Trophoblast cell (in vitro differentiated cells and primary cell): Measurements from ENCODE around the gene NUAK1.
A peak's percentile ranks its signal among the peaks of the same experiment; 100 is the strongest.

Experiments used
- DNase-seq, 2 donors: peaks; one replicate each; pipeline ENCODE4 v3.0.0-alpha.2; 2016
- H2AFZ ChIP-seq: 2 replicates; pipeline ENCODE4 v1.6.1; 2013; ENCODE audit warnings: low read length, moderate library complexity, mild to moderate bottlenecking; ENCODE audit not compliant: insufficient read depth, poor library complexity
- H2AK5ac ChIP-seq: 2 replicates; pipeline ENCODE4 v1.6.1; 2013; ENCODE audit warnings: mild to moderate bottlenecking, low read length
- H2BK120ac ChIP-seq: 2 replicates; pipeline ENCODE4 v1.6.1; 2013; ENCODE audit warnings: low read length, mild to moderate bottlenecking, moderate library complexity; ENCODE audit not compliant: insufficient read depth, poor library complexity
- H2BK12ac ChIP-seq: 2 replicates; pipeline ENCODE4 v1.6.1; 2013; ENCODE audit warnings: mild to moderate bottlenecking, low read length, moderate library complexity
- H2BK5ac ChIP-seq: 2 replicates; pipeline ENCODE4 v1.6.1; 2013; ENCODE audit warnings: low read length, low read depth, moderate library complexity, mild to moderate bottlenecking; ENCODE audit not compliant: poor library complexity
- H3K14ac ChIP-seq: 2 replicates; pipeline ENCODE4 v1.6.1; 2013; ENCODE audit warnings: mild to moderate bottlenecking, low read length
- H3K18ac ChIP-seq: 2 replicates; pipeline ENCODE4 v1.6.1; 2013; ENCODE audit warnings: mild to moderate bottlenecking, low read length
- H3K23ac ChIP-seq: 2 replicates; pipeline ENCODE4 v1.6.1; 2013; ENCODE audit warnings: low read length
- H3K27ac ChIP-seq: 2 replicates; pipeline ENCODE4 v1.5.1; 2013; ENCODE audit warnings: low read depth, mild to moderate bottlenecking, inconsistent platforms, low read length, moderate library complexity
- H3K27me3 ChIP-seq: 2 replicates; pipeline ENCODE4 v1.6.1; 2013; ENCODE audit warnings: inconsistent platforms, mild to moderate bottlenecking, low read length, moderate library complexity; ENCODE audit not compliant: insufficient read depth
- H3K36me3 ChIP-seq, 2 experiments: 1 replicate in 1 of 2; 2 replicates in 1 of 2; pipeline ENCODE4 v1.6.1; 2013; ENCODE audit warnings: low read length in 2 of 2, mild to moderate bottlenecking in 2 of 2, moderate library complexity in 1 of 2; ENCODE audit not compliant: insufficient read depth in 2 of 2, control insufficient read depth in 1 of 2
- H3K4ac ChIP-seq: 2 replicates; pipeline ENCODE4 v1.6.1; 2013; ENCODE audit warnings: low read depth, mild to moderate bottlenecking, low read length, moderate library complexity
- H3K4me1 ChIP-seq, 2 experiments: 1 replicate in 1 of 2; 2 replicates in 1 of 2; pipeline ENCODE4 v1.6.1; 2013; ENCODE audit warnings: low read length in 2 of 2, mild to moderate bottlenecking in 2 of 2, moderate library complexity in 1 of 2; ENCODE audit not compliant: insufficient read depth in 2 of 2, control insufficient read depth in 1 of 2
- H3K4me2 ChIP-seq: 2 replicates; pipeline ENCODE4 v1.6.1; 2013; ENCODE audit warnings: inconsistent platforms, mild to moderate bottlenecking, low read length, moderate library complexity
- H3K4me3 ChIP-seq: 2 replicates; pipeline ENCODE4 v1.5.1; 2013; ENCODE audit warnings: mild to moderate bottlenecking, low read depth, low read length, inconsistent platforms
- H3K79me1 ChIP-seq: one replicate; pipeline ENCODE4 v1.6.1; 2013; ENCODE audit warnings: low read length
- H3K79me2 ChIP-seq: 2 replicates; pipeline ENCODE4 v1.6.1; 2013; ENCODE audit warnings: low read length, mild to moderate bottlenecking; ENCODE audit not compliant: control insufficient read depth, insufficient read depth, poor library complexity
- H3K9ac ChIP-seq: 2 replicates; pipeline ENCODE4 v1.6.1; 2013; ENCODE audit warnings: mild to moderate bottlenecking, low read length
- H3K9me3 ChIP-seq: 2 replicates; pipeline ENCODE4 v1.6.1; 2013; ENCODE audit warnings: low read depth, mild to moderate bottlenecking, control low read depth, inconsistent platforms, low read length; ENCODE audit not compliant: insufficient read depth
- H4K12ac ChIP-seq: 2 replicates; pipeline ENCODE4 v1.6.1; 2013; ENCODE audit warnings: low read depth, mild to moderate bottlenecking, low read length, moderate library complexity
- H4K8ac ChIP-seq: 2 replicates; pipeline ENCODE4 v1.6.1; 2013; ENCODE audit warnings: low read depth, mild to moderate bottlenecking, low read length, moderate library complexity
- H4K91ac ChIP-seq: one replicate; pipeline ENCODE4 v1.6.1; 2013; ENCODE audit warnings: low read depth, mild to moderate bottlenecking, low read length, moderate library complexity
- WGBS: extraction: QIAGEN DNeasy Blood & Tissue Kit; methylation state at CpG from one replicate; pipeline ENCODE4 v1.1.7; 2013; ENCODE audit warnings: missing lambda C conversion rate; ENCODE audit not compliant: insufficient read length, insufficient coverage; ENCODE audit errors: extremely low coverage; 5-methylcytosine and 5-hydroxymethylcytosine counted together

NUAK1 gene

DNA sequence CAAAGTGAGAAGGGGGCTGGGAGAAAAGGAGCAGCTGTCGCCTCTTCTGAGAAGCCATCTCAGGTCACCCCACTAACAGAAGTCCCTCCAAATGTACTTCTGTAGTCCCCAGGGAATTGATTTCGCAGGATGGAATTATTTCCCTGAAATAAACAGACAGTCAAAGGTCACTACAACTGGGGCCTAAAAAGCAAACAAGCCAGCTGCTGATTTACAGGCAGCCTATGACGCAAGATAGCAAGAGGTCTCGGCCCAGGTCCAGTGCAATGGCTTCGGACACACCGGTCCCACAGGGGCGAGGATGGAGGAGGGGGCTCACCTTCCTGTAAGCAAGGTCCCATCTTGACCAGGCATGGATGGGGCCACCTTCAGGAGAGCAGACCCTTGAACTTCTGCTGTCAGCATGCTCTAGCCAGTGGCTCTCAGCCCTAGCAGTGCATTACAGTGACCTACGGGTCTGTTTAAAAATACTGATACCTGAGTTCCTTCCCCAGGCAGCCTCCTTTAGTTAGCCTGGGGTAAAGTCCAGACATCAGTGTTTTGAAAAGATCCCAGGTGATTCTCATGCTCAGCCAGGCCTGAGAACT, 18.1 kb downstream of the NUAK1 start:
- WGBS, result no CpG with 5 or more reads among the region's 8 CpGs
- peak overlapping the region; percentile 44 for H3K14ac ChIP-seq
- no peak overlapping the region for H4K12ac ChIP-seq
- DNase-seq, result no peak
- peak overlapping the region; percentile 54 for H3K18ac ChIP-seq
- H3K79me2 ChIP-seq, result peaks cover 32% of the 10 kb centered on the region
- peaks cover 5 to 15% of the 10 kb centered on the region in 2 experiments for H3K36me3 ChIP-seq
- no peak overlapping the region for H2AFZ ChIP-seq
- H2BK120ac ChIP-seq, result no peak overlapping the region
- H3K4ac ChIP-seq, result peak overlapping the region; percentile 56
- no peaks in the 10 kb centered on the region for H3K79me1 ChIP-seq
- H4K8ac ChIP-seq, result no peak overlapping the region
- peak overlapping the region; percentile 33 for H3K27ac ChIP-seq
- H2BK5ac ChIP-seq, result no peak overlapping the region
- H3K27me3 ChIP-seq, result no peaks in the 10 kb centered on the region
- H4K91ac ChIP-seq, result no peak overlapping the region
- H3K4me3 ChIP-seq, result no peak overlapping the region
- H3K9me3 ChIP-seq, result no peaks in the 10 kb centered on the region
- H3K4me2 ChIP-seq, result peak overlapping the region; percentile 17
- no peak overlapping the region for H2AK5ac ChIP-seq
- H3K4me1 ChIP-seq, result peaks cover 23 to 53% of the 10 kb centered on the region in 2 experiments
- H3K23ac ChIP-seq, result no peak overlapping the region
- no peak overlapping the region for H3K9ac ChIP-seq
- no peak overlapping the region for H2BK12ac ChIP-seq

DNA sequence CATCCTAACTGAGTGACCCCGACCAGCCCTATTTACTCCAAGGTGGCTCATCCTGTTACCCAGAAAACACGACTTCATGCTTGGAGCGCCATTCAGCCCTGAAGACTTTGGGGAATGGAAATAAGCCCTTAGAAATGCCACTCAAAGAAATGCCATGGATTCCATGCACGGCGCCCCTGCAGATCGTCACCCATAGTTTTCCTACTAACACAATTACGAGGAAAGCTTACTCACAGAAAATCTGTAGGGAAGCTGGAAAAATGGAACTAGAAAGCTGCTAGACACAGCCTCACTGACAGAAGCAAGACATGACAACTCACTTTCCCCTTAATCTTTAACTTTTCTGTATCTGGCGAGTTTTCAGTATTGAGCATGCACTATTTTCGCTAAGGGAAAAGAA, 19.5 kb downstream of the NUAK1 start:
- no peak overlapping the region for H3K9ac ChIP-seq
- no peak overlapping the region for H3K4me2 ChIP-seq
- H3K27ac ChIP-seq, result no peak overlapping the region
- no CpG with 5 or more reads among the region's 9 CpGs for WGBS
- no peaks in the 10 kb centered on the region for H3K9me3 ChIP-seq
- no peak overlapping the region for H4K8ac ChIP-seq
- no peak overlapping the region for H2AFZ ChIP-seq
- no peak overlapping the region for H2BK12ac ChIP-seq
- no peaks in the 10 kb centered on the region for H3K27me3 ChIP-seq
- H4K91ac ChIP-seq, result no peak overlapping the region
- H3K36me3 ChIP-seq, result peaks cover 5 to 15% of the 10 kb centered on the region in 2 experiments
- peaks cover 26 to 52% of the 10 kb centered on the region in 2 experiments for H3K4me1 ChIP-seq
- no peaks in the 10 kb centered on the region for H3K79me1 ChIP-seq
- H2BK120ac ChIP-seq, result no peak overlapping the region
- no peak overlapping the region for H3K14ac ChIP-seq
- no peak overlapping the region for H3K4ac ChIP-seq
- H4K12ac ChIP-seq, result no peak overlapping the region
- DNase-seq, result no peak
- no peak overlapping the region for H3K18ac ChIP-seq
- no peak overlapping the region for H3K23ac ChIP-seq
- no peak overlapping the region for H3K4me3 ChIP-seq
- no peak overlapping the region for H2BK5ac ChIP-seq
- peaks cover 38% of the 10 kb centered on the region for H3K79me2 ChIP-seq
- H2AK5ac ChIP-seq, result no peak overlapping the region

DNA sequence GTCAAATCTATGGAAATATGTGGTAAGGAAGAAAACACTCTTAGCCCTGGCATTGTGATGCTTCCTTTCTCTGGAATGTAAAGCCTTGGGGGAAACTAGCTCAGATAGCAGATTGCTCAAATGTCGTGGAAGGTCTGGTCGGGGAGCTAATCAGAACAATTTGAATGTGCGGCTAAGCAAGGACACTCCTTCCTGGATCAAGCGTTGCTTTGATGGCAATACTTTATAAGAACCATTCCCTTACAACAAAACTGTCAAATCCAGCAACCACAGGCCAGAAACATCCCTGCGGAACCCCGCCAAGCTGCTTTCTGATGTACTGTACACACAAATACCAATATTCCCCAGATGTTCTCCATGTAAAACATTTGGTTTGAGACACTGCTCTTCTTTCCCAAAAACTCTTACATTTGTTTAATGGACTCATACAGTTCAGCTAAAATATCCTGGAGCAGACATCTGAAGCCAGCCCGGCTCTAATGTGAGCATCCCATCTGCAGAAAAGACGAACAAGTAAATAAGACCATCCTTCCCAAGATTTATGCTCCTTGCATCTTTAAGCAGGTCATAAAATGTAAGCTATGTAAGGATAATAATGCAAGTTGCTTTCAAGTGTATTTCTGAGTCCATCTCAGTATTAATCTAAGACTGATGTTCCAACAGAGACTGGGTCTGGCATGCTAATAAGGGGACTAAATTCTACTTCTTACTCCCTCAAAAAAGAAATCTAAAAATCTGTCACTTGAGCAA, 20.2 kb downstream of the NUAK1 start:
- H3K9ac ChIP-seq, result no peak overlapping the region
- WGBS, result no CpG with 5 or more reads among the region's 8 CpGs
- peak in 1 of 2 donors; percentile 79 for DNase-seq

DNA sequence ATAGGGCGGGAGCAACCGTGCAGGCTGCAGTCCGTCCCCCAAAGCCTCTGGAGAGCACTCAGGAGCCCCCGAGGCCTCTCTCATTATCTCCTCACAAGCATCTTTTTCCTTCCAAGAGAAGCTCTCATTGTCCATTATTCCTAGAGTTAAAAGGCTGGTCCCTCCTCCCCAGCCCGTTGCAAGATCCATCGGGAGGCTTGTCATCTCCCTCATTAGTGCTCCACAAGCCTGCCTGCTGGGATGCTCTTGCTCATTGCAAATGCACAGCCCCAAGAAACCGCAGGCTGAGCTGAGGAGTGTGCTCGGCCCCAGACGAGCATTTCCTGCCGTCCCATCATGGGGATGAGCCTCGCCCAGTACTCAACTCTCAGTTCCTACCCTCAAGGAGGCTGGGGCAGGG, 23.3 kb downstream of the NUAK1 start:
- no peak overlapping the region for H3K18ac ChIP-seq
- H4K91ac ChIP-seq, result no peak overlapping the region
- no peak overlapping the region for H3K4me3 ChIP-seq
- H4K12ac ChIP-seq, result no peak overlapping the region
- H4K8ac ChIP-seq, result no peak overlapping the region
- H3K4me1 ChIP-seq, result peaks cover 19 to 42% of the 10 kb centered on the region in 2 experiments
- H3K79me2 ChIP-seq, result peaks cover 33% of the 10 kb centered on the region
- no peak overlapping the region for H2BK120ac ChIP-seq
- H3K14ac ChIP-seq, result no peak overlapping the region
- no peak overlapping the region for H2BK5ac ChIP-seq
- no peak overlapping the region for H3K27ac ChIP-seq
- no peaks in the 10 kb centered on the region for H3K79me1 ChIP-seq
- peak overlapping the region; percentile 50 for H3K4ac ChIP-seq
- no peak overlapping the region for H2BK12ac ChIP-seq
- DNase-seq, result no peak
- no peak overlapping the region for H3K23ac ChIP-seq
- no peak overlapping the region for H3K4me2 ChIP-seq
- no peak overlapping the region for H2AFZ ChIP-seq
- peaks cover 15 to 21% of the 10 kb centered on the region in 2 experiments for H3K36me3 ChIP-seq
- H3K9me3 ChIP-seq, result no peaks in the 10 kb centered on the region
- H3K27me3 ChIP-seq, result no peaks in the 10 kb centered on the region
- no peak overlapping the region for H3K9ac ChIP-seq
- WGBS, result no CpG with 5 or more reads among the region's 11 CpGs
- no peak overlapping the region for H2AK5ac ChIP-seq

More for the DNA sequence above, 20.2 kb downstream of the NUAK1 start:
- H4K8ac ChIP-seq, result no peak overlapping the region
- H3K18ac ChIP-seq, result no peak overlapping the region
- no peak overlapping the region for H3K14ac ChIP-seq
- H3K27ac ChIP-seq, result no peak overlapping the region
- H3K9me3 ChIP-seq, result no peaks in the 10 kb centered on the region
- H2BK12ac ChIP-seq, result no peak overlapping the region
- no peak overlapping the region for H3K4ac ChIP-seq
- no peak overlapping the region for H2BK120ac ChIP-seq
- H3K4me3 ChIP-seq, result no peak overlapping the region
- peaks cover 8 to 20% of the 10 kb centered on the region in 2 experiments for H3K36me3 ChIP-seq
- H3K79me1 ChIP-seq, result no peaks in the 10 kb centered on the region
- no peak overlapping the region for H4K91ac ChIP-seq
- H2AK5ac ChIP-seq, result no peak overlapping the region
- H3K4me1 ChIP-seq, result peaks cover 26 to 51% of the 10 kb centered on the region in 2 experiments
- no peaks in the 10 kb centered on the region for H3K27me3 ChIP-seq
- H4K12ac ChIP-seq, result no peak overlapping the region
- H3K23ac ChIP-seq, result no peak overlapping the region
- H3K4me2 ChIP-seq, result no peak overlapping the region
- H2AFZ ChIP-seq, result no peak overlapping the region
- no peak overlapping the region for H2BK5ac ChIP-seq
- peaks cover 41% of the 10 kb centered on the region for H3K79me2 ChIP-seq
